ENCODE measurements around the gene USP40.

The USP40 gene

DNA sequence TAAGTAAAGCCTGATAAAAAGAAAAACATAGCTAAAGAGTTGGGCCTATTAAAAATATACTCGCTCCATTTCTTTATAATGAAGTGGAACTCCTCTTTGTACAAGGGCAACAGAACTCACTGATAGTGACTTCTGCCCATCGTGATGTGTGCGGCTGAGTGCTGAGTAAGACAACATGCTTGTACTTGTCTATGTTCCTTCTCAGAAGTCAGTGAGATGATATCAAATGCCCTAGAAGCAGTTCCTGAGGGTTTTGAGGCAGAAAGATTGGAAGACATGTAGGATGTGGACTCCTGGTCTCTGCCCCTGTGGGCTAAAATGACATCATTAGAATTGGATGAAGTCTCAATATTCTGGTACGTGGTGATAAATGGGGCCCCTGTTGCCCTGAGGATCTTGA, 73.8 kb downstream of the USP40 start:
- DNase-seq: no peak

DNA sequence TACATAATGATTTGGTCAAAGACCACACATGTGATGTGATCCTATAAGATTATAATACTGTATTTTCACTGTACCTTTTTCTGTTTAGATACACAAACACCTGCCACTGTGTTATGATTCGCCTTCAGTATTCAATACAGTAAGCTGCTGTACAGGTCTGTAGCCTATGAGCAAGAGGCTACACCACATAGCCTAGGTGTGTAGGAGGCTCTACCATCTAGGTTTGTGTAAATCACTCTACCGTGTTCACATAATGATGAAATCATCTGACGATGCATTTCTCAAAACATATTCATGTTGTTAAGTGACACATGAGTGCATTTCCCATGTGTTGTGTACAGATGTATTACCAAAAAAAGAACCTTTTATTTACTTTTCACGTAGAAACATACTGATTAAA, 74.5 kb downstream of the USP40 start:
- no peak for DNase-seq

DNA sequence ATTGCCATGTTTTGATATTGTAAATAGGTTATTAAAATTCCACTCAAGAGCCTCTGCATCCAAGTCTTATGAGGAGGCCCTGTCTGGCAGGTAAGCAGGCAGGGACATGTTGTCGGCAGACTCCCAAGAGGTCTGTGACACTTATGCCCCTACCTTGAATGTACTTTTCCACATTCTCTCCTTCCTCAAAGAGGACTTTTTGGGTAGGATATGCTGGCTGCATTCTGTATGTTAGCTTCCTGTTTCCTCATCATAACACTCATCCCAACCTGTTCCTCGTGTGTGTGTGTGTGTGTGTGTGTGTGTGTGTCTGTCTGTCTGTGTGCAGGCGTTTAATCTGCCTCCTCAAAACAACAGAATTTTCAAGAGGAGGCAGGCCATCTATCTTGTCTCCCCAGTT, 75.3 kb downstream of the USP40 start:
- no peak for DNase-seq

DNA sequence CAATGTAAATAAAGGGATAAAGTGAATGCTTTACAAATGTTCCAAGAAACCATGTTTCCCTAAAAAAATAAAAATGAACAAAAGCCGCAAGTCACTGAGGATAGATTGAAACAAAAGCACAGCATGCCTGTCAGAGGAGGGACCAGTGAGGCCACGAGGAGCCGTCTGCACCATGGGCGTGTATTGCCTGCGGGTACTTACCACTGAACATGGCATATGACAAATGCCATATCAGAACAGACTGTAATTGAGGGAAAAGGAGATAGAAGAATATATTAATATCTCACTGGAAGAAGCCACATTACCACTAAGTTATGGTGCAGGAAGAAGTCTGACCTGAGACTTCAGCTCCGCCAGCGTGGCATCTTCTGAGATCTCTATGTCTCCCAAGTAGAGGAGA, 75.8 kb downstream of the USP40 start:
- DNase-seq: no peak

DNA sequence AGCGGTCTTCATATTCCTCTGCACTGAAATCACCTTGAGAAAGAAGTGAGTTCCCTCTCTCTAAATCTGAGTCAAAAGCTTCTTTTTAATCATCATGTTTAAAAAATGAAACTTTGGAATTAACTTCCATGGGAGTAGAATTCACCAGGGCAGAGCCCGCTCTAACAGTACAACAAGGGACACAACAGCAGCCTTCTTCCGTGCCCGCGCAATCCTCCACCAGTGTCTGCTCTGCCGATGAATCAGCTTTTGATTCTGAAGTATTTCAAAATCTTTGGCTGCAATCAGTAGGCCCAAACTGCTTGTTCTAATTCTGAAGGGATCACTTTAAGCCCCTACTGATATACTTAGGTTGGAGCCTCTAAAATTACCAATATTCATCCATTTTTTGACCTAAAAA, 76.9 kb downstream of the USP40 start:
- no peak for DNase-seq

DNA sequence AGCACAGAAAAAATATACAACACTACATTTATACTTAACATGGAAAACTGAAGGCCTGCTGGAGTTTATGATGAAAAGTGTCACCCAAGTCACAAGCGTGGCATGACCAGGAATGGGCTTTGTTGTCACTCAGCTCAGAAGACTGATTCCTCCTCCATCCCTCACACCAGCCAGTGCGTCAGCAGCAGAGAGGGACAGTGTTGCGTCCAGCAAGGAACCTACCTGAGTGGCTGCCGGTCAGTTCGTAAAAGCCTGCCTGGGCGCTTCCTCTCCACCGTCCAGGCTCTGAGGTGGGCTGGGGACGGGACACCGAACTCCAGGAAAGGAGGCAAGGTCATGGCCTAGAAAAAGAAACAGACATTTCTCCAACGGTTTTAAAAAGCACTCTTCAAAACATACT, 77.4 kb downstream of the USP40 start:
- DNase-seq: no peak

DNA sequence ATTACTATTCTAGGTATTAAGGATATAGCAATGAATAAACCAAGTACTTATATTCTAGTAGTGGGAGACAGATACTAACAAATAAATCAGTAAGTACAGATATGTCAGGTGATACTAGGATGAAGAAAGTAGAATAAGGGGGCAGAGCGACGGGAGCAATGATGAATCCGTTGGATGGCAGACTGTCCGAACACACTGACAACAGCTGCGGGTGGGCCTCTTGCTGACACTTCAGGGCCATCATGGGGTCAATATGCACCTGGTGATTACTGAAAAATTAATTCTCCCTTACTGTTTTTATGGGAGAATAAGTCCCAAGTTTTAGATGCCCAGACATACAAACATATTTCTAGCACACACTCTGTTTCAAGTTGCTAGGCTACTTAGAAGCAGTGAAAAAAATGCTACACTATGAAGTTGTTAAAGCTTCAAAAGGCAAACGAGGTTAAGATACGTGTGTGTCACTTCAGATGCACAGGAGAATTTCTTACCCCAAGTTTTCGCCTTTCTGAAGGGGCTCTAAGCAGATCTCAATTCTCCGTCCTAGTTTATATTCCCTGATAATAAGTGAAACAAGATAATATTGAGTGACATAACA, 78.7 kb downstream of the USP40 start:
- no peak for DNase-seq

DNA sequence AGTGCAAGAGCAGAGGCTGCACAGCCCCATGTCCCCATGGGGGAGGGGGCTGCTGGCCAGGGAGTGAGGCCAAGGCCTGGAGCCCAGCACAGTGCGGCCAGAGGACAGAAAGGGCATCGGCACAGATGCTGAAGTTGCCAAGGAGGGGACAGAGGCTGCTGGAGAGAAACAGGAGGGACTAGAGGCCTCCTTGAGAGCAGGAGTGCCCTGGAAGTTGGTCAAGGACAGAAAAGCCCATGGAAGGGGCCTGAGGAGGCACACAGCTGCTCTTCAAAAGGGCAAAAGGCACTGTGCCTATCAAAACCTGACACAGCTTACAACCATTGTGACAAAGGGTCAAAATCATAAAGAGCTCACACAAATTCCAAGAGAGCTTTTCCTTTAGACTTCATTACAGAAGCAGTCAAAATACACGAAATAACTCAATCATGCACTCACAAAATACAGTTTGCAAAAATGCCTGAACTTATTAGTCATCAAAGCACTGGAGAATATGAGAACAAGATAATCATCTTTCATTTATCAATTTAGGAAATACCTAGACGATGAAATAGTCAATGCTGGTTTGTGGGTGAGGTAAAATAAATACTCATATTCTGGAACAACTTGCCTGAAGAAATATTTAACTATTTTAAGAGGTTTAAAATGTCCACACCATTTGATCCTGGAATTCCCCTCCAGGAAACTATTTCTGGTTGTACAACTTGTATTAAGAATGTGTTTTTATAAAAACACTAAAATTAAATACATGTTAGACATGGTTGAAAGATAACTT, 79.6 kb downstream of the USP40 start:
- no peak for DNase-seq

DNA sequence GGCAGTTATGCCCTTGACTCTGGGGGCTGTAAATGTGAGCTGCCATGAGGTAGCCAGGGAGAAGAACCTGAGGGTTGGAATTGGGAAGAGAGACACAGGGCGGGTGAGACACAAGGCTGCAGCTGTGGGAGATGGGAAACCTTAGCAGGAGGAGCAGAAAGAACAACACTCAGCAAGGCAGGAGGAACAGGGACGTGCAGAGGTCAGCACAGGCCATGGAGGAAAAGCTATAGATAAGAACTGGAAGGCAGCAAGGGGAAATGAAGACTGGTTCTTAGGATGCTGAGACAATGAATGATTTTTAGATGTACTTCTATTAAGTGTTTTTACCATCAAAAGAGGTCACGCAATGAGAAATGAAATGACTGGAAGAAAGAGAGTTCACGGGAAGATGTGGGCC, 80.2 kb downstream of the USP40 start:
- no peak for DNase-seq

DNA sequence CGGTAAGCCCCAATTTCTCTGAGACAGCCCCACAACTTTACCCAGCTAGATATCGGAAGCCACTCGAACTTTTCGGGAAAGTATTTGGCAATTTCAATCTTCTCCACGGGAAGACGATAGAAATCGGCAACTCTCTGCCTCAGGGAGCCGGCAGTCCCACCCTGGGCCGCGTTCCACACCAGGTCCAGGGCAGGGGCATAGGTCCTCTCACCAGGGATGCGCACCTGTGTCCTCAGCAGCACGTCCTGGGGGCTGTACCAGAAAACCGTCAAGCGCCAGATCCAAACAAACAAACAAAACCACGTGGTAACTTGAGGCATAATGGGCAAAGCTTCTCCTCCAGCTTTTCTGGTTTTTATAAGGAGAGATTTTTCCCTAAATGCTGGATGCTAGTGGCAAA, 80.9 kb downstream of the USP40 start:
- no peak for DNase-seq

DNA sequence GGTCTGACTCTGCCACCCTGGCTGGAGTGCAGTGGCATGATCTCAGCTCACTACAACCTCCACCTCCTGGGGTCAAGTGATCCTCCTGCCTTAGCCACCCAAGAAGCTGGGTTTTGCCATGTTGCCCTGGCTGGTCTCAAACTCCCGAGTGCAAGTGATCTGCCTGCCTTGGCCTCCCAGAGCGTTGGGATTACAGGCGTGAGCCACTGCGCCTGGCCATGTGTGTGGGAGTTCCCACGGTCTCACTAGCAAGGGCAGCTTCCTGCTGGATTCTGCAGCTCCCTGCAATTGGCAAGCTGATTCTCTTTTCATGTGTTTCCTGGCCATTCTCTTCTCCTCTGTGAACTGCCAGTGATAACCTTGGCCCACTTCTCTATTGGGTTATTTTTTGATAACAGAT, 84.0 kb downstream of the USP40 start:
- no peak for DNase-seq

DNA sequence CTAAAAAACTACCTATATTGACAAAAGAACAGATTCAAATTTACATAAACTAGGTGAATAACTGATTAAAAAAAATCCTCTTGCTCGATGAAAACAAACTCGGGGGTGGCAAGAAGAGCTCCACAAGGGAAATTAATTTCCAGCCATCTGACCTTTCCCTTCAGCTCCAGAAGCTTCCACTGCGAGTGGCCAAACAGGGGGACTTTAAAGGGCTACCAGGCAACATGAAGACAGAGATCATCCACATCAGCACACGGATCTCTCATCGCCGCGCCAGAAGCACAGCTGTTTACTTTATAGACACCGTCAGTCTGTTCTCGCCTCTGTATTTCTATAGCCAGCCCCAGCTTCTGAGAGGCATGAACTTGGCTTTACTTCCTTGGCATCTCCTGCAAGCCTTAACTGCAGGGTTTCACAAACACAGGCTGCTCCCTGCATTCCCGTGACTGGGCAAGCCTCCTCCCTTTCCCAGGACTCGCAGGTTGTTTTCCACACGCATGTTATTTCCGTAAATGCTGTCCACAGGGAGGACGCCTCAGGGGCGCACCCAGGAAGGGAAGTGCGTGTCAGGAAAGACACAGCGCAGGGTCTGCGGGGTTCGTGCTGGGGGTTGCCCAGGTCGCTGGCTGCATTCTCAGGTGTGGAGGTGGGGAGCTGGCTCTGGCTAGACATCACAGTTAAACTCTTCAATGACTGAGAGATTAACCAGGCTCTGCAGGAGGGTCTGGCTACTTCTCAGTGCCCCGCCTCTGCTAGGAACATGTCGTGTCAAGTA, 85.0 kb downstream of the USP40 start:
- no peak for DNase-seq

DNA sequence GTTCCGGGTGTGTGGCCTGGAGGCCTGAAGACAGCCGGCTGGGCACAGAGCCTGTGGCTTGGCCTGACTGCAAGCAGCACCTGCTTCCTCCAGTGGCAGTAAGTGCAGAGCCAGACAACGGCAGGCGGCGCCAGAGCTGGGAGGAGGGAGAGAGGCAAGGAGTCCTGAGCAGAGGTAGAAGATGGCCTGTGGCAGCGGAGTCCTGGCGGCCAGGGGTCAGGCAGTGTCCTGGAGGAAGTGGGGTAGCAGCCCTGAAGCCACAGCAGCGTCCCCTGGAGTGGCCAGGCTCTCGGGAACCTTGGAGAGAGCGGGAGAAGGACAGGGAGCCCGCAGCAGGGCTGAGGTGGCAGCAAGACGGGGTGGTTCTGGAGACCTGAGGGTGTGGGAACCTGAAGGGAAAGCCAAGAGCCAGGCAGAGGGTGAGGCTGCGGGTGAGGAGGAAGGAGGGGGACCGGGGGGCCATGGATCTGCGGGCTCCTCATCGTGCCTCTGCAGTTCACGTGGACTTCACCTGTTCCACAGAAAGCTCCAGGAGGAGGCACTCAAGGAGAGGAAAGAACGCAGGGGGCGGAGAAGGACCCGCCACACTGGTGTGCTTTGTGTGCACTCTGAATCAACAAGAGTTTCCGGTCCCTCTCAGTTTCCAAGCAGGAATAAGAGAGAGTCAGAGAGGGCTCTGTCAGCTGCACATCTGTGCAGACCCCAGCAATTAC, 85.9 kb downstream of the USP40 start:
- no peak for DNase-seq

DNA sequence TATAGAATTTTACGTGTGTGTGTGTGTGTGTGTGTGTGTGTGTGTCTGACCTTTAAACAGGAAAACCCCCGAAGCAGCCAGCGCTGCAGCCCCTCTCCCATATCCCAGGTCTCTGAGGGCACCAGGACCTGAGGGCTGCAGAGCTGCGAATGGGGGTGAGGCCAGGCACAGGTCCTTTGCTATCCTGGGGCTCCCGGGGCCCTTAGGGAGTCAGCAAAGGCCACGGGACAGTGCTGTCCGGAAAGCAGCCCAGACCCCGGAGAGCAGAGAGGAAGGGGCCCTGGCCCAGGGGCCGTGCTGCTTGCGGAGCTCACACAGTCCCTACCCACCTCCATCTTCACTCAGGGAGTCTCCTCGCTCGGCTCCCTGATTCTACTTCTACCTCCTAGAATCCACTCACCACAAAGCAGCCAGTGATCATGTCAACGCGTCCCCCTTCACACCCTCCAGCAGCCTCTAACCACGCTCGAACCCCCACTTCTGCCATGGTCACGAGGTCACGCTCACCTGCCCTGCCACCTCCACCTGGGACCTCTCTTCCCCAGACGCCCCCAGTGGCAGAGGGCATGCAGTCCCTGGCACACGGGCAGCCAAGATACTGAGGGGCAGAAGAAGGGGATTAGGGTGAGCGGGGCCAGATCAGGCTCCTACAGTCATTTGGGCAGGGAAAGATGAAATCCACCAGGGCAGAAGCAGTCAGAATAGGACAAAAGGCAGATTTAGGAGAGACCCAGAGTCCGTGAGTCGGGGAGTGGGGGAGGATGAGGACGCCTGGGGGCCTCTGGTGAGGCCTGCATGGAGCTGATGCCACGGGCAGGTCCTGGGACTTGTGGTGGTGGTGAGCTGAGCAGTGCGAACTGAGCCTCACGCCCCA, 86.7 kb downstream of the USP40 start:
- no peak for DNase-seq

DNA sequence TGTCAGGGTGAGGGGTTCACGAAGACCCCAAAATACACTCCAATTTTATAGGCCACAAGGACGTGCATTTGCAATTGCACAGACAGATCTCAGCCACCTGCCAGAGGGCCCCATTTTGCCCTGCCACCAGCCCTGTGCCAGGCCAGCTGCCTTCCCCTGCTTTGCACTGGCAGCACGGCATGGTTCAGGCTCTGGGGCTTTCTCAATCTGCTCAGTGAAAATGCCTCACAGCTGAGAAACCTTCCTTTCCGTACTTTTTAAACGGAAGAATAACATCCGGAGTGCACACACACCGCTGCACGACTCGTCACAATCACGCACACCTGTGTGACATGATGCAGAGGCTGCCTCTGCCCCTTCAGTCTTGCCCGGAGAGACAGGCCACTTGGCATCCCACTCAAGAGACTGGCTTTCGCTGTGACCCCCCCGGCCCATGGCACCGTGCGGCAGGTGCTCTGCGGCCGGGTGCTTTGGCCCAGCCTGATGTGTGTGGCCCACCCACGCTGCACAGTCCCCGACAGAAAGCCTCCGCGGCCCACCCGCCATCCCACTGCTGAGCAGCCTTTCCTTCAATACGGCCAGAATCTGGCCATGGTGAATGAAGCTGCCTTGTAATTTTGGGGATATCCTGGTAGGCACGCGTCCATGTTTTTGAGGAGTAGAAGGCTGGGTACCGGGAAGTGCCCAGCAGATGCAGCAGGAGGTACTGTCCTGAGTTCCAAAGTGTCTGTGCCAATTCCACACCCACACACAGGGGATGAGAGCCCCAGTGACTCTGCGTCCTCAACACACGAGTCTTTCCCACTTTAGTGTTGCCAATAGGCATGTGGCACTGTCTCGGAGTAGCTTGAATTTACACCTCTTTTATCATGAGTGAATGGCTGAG, 88.8 kb downstream of the USP40 start:
- no peak for DNase-seq

DNA sequence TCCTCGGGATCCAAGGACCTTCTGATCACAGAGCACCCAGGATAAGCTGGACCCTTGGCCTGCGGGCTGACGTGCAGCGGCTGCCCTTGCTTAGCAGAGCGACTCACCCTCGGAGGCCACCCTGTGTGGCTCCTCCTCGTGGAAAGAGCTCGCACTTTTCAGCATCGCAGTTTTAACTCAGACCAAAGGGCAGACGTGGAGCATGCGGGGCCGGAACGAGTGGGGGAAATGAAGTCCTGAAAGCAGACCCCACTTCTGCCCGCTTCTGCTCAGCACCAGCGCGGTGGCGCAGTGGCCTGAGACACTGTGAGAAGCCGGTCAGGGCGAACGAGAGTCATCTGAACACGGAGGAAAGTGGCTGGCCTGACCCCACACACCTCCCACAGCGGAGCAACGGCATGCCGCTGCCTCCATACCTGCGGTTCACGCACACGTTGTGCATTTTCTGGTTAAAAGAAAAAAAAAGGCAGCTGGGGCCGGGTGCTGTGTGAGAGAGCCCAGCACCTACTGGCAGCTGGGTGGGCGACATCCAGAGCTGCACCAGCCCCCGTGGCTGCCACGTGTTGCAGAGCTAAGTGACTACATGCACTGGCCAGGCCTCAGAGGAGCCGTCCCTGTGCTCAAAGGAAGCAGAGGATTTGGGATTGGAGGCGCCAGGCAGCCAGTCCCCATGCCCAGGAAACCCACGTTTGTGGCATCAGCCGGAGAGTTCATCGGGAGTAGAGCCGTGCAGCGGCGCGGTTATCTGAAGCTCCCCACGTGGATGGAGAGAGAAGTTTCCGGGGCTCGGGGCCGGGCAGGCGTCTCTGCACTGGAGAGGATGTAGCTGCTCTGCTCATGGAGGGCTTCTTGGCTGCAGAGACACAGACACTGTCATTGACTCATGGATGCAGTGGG, 89.7 kb downstream of the USP40 start:
- DNase-seq: no peak

DNA sequence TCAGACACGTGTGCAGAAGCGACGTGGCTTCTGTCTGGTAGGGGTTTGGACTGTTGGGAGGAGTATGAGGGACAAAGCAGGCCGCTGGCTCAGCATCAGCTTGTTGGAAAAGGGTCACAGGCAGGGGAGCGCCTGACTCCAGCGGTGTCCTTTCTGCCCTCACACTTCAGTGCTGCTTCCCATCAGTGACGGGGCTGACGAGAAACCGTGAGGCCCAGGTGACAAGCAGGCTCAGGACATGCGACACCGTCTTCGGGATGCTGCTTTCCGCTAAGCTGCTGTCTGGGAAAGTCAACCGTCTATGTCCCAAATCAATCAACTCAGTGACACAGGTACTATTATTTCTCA, 90.5 kb downstream of the USP40 start:
- DNase-seq: no peak

DNA sequence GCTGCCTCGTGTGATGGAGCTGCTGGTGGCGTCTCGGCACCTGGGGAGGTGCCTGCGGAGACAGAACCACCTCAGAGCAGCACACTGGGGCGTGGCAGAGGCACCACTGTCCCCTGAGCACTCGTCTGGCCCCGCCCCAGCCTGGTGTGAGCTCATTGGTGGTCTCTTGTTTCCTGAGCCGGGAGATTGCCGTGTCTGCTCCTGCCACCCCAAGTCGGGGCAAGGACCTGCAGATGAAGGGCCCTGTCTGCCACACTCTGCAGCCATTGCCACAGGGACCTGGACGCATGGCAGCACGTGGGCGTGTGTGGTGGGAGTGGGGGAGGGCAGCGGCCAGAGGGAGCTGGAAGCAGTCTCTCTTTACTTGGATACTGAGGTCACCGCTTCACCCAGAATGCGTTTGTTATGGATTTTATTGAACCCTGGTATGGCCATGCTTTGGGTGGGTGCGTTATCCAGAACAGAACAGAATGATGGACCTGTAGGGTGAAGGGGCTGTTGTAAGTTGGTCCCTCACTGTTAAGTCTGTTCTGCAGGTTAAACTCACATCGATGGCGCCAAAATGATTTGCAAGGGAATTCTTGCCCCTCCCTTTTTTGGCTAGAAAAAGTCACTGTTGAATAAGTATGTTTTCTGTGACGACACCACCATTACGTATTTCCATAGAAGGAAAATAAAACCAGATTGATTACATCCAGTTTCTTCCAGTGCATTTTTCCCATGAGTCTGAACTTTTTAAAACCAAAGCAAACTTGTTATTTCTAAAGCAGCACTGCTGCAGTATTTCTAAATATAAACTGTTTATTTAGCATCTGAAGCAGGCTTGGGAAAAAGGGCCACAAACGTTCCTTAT, 92.0 kb downstream of the USP40 start:
- DNase-seq: no peak

DNA sequence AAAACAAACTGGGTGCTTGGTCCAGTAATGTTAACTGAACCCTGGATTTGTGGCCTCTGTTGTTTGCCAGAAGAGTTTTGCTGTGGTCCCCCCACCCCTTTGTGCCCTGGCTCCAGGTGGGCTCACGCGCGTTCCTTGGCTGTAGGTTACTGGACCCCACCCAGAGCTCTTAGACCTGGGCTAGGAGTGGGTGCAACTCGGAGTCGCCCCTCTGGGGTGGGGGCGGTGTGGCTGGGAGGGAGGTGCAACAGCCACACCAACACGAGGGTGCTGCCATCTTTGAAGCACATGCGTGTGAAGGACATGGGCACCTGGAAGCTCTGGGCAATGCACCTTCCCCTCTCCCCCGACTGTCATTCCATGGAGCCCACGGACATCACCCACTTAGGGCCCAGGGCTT, 92.7 kb downstream of the USP40 start:
- DNase-seq: no peak

DNA sequence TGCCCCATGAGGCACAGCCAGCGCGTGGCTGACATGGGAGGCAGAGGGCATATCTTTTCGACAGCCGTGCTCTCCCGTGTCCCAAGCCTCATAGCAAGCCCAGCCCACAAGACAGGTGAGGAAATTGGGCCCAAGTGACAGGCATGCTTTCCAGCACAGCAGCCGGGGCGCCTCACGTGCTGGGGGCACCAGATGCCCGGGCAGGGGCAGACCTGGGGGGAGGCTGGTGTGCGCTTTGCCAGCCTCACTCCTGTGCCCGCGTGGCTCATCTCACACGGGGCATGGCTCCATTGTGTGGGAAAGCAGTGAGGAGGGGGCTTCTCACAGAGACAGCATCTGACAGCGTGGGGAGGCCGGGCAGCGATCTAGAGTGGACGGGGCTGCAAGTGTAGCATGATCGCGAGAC, 93.2 kb downstream of the USP40 start:
- no peak for DNase-seq
